Pancreas (tissue), 10 donors: ENCODE measurements around the gene FARP1. TPM values are rescaled to one million over a fixed set of nuclear protein-coding genes. Genes with fewer than 3 reads are reported as not detected.
A peak's percentile ranks its signal among the peaks of the same experiment; 100 is the strongest.

Experiments
- ATAC-seq, 4 donors: fragments of 200-7000 bp; cut with Tn5 transposase; one replicate each; pipeline versions ENCODE4 v1.8.0 to v1.9.1; 2020; ENCODE audit warnings: mild to moderate bottlenecking in 4 of 4, moderate library complexity in 4 of 4
- DNase-seq, 6 donors: peaks; one replicate each; pipeline ENCODE4 v3.0.0-alpha.2; 2020
- FAIRE-seq: peaks from 2 replicates; lab custom pipeline; 2012; peaks lifted over from hg19 to GRCh38; lab: Jason Lieb, UNC
- H3K27ac ChIP-seq, 4 donors: fragments of 200-600 bp; sonication (generic); 1 replicate in 3 of 4; 2 replicates in 1 of 4; pipeline versions ENCODE4 v1.5.0 to v1.8.0; 2020
- H3K27me3 ChIP-seq, 4 donors: fragments of 200-600 bp; one replicate each; pipeline ENCODE4 v1.8.0; 2021
- H3K36me3 ChIP-seq, 3 donors: fragments of 200-600 bp; sonication (generic) in 1 of 3; one replicate each; pipeline versions ENCODE4 v1.5.0 to v1.8.0; 2020 to 2021
- H3K4me1 ChIP-seq, 3 donors: fragments of 200-600 bp; one replicate each; pipeline ENCODE4 v1.8.0; 2021
- H3K4me3 ChIP-seq, 4 donors: fragments of 200-600 bp; sonication (generic) in 2 of 4; one replicate each; pipeline versions ENCODE4 v1.5.0 to v1.8.0; 2020 to 2021
- H3K9me3 ChIP-seq, 4 donors: fragments of 200-600 bp; one replicate each; pipeline ENCODE4 v1.8.0; 2021
- CTCF ChIP-seq, 4 donors: fragments of 200-600 bp; sonication (generic) in 3 of 4; IDR thresholded peaks; one replicate each; pipeline versions ENCODE4 v1.5.0 to v1.8.0; 2021; ENCODE audit warnings: antibody characterized with exemption in 4 of 4
- WGBS, 2 donors: extraction: QIAGEN DNeasy Blood & Tissue Kit; methylation state at CpG; one replicate each; pipeline ENCODE4 v1.1.7; 2013; 5-methylcytosine and 5-hydroxymethylcytosine counted together
- intact Hi-C, 3 donors: fragments of 100-400 bp; cut with DNase I; formaldehyde crosslinking; loops; one replicate each; pipeline versions ENCODE4 v1.11.1 to v1.14.2; 2022
- polyA plus RNA-seq, 2 donors: library from polyadenylated mRNA; stranded (reverse); fragments of 200-250 nt; gene quantifications; one replicate each; pipeline ENCODE4 v1.2.3, GENCODE V29; 2013
- total RNA-seq, 6 donors: library from RNA; stranded (reverse); fragmentation: NEBNext Ultra II Directional in 4 of 6; extraction: Animal tissue kit (Norgen Biotek cat#: 25700) in 4 of 6; gene quantifications; one replicate each; pipeline versions ENCODE4 v1.2.1 to v1.2.4, GENCODE V29; 2021 to 2023
- donor health status: healthy with polysubstance abuse.
- donor health status: DM: no; HTN: no; CAD: no; lungs with moderate emphysema.
- donor health status: DM: no; HTN: no; CAD: no.
- donor health status: control.
- donor health status: control.
- donor health status: Bipolar disorder and iron deficiency.
- donor health status: DM: yes; HTN: yes; CAD: no.
- donor health status: DM: no; HTN: no; CAD: no.
- donor health status: DM: no; HTN: no; CAD: no.
- donor health status: DM: yes; HTN: yes; CAD: no.

Gene FARP1
- total and polyA plus RNA-seq, 8 donors = 30.8 to 95.1 (median 56.0) TPM

DNA sequence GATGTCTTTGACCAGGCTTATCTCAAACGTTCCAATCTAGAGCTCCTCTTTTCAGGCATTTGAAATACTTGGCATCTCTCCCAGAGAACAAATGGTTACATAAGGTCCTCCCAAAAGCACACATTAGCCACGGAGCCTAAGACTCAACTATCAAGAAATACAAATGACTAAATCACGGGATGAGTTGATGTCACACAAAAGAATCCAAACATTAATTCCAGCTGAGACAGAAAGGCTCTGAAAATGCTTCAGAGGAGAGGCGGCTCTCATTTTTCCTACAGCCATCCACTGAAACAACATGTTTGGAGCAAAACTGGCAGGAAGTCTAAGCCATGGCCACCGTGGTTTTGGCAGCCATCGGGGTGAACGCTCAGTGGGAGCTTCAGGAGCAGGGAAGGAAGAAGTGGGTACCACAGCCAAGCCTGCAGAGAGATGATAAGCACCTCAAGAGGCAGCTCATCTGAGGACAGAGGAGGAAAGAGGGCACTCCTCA, 311.5 kb downstream of the FARP1 start:
- H3K36me3 ChIP-seq = peaks cover 0 to 16% (median 3%) of the 10 kb centered on the region in 3 donors
- intact Hi-C loops = no loop called here

GRCh38 chr13:98456413-98456845, 313.5 kb downstream of the FARP1 start:
- no peak overlapping the region for H3K27ac ChIP-seq
- WGBS, 2 donors = 64 to 66% methylated on average over 6 of the region's 6 CpGs
- H3K9me3 ChIP-seq = no peaks in the 10 kb centered on the region
- DNase-seq = peak in 1 of 6 donors; percentile 54
- H3K27me3 ChIP-seq = no peaks in the 10 kb centered on the region
- H3K4me1 ChIP-seq = no peaks in the 10 kb centered on the region
- no peak overlapping the region for H3K4me3 ChIP-seq
- no peak for TF ChIP-seq CTCF (IDR thresholded peaks at IDR 0.05)
- peak in 2 of 4 donors; percentile 23 to 43 for ATAC-seq
- intact Hi-C loops = loop anchor here in 1 of 3 donors (5.0 kb wide), 1 partner anchor 211 kb away; no protein-coding TSS in a partner anchor
- peaks cover 0 to 27% (median 4%) of the 10 kb centered on the region in 3 donors for H3K36me3 ChIP-seq
- no peak for FAIRE-seq

More for the DNA sequence above, 311.5 kb downstream of the FARP1 start:
- ATAC-seq = peak in 3 of 4 donors; percentile 17 to 61 (median 54)
- Histone ChIP-seq H3K4me1 (no peaks in the 10 kb centered on the region), H3K27me3 (no peaks in the 10 kb centered on the region), H3K4me3 (no peak overlapping the region), H3K27ac (peak overlapping the region in 2 of 4 donors; percentile 34 to 39), H3K9me3 (no peaks in the 10 kb centered on the region)
- peak; percentile 56 for FAIRE-seq
- peak in 1 of 6 donors; percentile 33 for DNase-seq
- WGBS, 2 donors = 22 to 28% methylated on average over 7 of the region's 7 CpGs
- no peak for TF ChIP-seq CTCF (IDR thresholded peaks at IDR 0.05)

DNA sequence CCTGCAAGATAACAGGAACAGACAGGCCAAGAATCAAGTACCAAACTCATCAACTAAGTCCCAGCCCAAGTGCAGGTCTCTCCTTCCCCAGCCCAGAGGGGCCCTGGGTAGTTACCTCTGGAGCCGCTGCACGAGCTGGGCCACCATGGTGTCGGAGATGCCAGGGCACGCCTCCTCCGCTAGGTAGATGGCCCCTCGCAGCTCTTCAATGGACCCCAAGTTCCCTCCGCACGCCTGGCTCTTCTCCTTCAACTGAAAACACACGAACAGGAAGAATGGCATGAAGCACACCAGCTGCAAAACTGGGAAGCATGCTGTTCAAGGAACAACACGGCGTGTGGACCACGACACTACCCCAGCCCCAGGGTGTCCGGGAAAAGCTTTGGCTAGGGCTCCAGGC, 314.2 kb downstream of the FARP1 start:
- no peaks in the 10 kb centered on the region for H3K27me3 ChIP-seq
- no peaks in the 10 kb centered on the region for H3K9me3 ChIP-seq
- TF ChIP-seq CTCF (IDR thresholded peaks at IDR 0.05) = no peak
- H3K27ac ChIP-seq = no peak overlapping the region
- no peak overlapping the region for H3K4me3 ChIP-seq
- no peaks in the 10 kb centered on the region for H3K4me1 ChIP-seq
- ATAC-seq (no peak), FAIRE-seq (no peak), DNase-seq (peak in 1 of 6 donors; percentile 50)
- intact Hi-C loops = loop anchor here in 1 of 3 donors (5.0 kb wide), 1 partner anchor 210 kb away; no protein-coding TSS in a partner anchor
- WGBS, 2 donors = 93 to 94% methylated on average over 13 of the region's 13 CpGs
- H3K36me3 ChIP-seq = peaks cover 0 to 30% (median 4%) of the 10 kb centered on the region in 3 donors

DNA sequence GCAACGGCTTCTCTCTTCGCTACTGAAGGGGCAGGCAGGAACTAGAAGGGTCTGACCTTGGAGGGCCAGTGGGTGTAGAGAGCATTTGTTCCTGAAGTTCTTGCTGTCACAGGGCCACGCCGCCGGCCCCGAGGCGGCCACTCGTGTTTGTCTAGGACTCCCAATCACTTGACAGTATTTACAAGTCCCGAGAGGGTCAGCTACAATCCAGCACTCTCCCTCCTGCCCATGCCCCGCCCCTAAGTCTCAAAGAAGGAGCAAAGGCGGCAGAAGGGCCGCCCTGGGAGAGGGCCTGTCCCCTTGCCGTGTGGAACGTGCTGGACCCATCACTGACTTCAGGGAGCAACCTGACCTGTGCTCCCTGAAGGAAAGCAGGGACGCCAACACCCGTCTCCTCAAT, 315.5 kb downstream of the FARP1 start:
- peaks cover 0 to 30% (median 4%) of the 10 kb centered on the region in 3 donors for H3K36me3 ChIP-seq
- ATAC-seq = no peak
- FAIRE-seq = no peak
- intact Hi-C loops = loop anchor here in 1 of 3 donors (5.0 kb wide), 1 partner anchor 209 kb away; no protein-coding TSS in a partner anchor
- no peak overlapping the region for H3K27ac ChIP-seq
- DNase-seq = peak in 1 of 6 donors; percentile 47
- no peaks in the 10 kb centered on the region for H3K27me3 ChIP-seq
- 76 to 77% methylated on average over 16 of the region's 16 CpGs for WGBS, 2 donors
- no peaks in the 10 kb centered on the region for H3K4me1 ChIP-seq
- no peaks in the 10 kb centered on the region for H3K9me3 ChIP-seq
- no peak overlapping the region for H3K4me3 ChIP-seq
- TF ChIP-seq CTCF (IDR thresholded peaks at IDR 0.05) = no peak

- peaks cover 0 to 30% (median 4%) of the 10 kb centered on the region in 3 donors for H3K36me3 ChIP-seq
- no peaks in the 10 kb centered on the region for H3K9me3 ChIP-seq
- ATAC-seq (no peak), DNase-seq (peak in 2 of 6 donors; percentile 10 to 45), FAIRE-seq (no peak)
- no peak overlapping the region for H3K27ac ChIP-seq
- no peak for TF ChIP-seq CTCF (IDR thresholded peaks at IDR 0.05)
- H3K4me3 ChIP-seq = no peak overlapping the region
- H3K4me1 ChIP-seq = no peaks in the 10 kb centered on the region
- 96% methylated on average over 18 of the region's 18 CpGs for WGBS, 2 donors
- no peaks in the 10 kb centered on the region for H3K27me3 ChIP-seq
- intact Hi-C loops = loop anchor here in 1 of 3 donors (5.0 kb wide), 1 partner anchor 208 kb away; no protein-coding TSS in a partner anchor
Observed at GRCh38 chr13:98459171-98459681, 316.3 kb downstream of the FARP1 start.
